GM21367 (cell line): Measurements from ENCODE around the gene ARID3B.
"Not testable (repeated sequence)": the region's sequence is repeated elsewhere in the genome, so short reads cannot be mapped to it uniquely, and the experiment has no call there.

Experiments
- ATAC-seq: cut with Tn5 transposase; IDR thresholded peaks from one replicate; pipeline ENCODE4 v1.9.1; 2021; ENCODE audit not compliant: unreplicated experiment

The ARID3B gene

GRCh38 chr15:74618841-74619596 lies 78.0 kb downstream of the ARID3B start:
- no peak for ATAC-seq

GRCh38 chr15:74619916-74620635 lies 79.1 kb downstream of the ARID3B start:
- ATAC-seq = no peak

- ATAC-seq = no peak
Measured at GRCh38 chr15:74620636-74621545, 79.9 kb downstream of the ARID3B start.

DNA sequence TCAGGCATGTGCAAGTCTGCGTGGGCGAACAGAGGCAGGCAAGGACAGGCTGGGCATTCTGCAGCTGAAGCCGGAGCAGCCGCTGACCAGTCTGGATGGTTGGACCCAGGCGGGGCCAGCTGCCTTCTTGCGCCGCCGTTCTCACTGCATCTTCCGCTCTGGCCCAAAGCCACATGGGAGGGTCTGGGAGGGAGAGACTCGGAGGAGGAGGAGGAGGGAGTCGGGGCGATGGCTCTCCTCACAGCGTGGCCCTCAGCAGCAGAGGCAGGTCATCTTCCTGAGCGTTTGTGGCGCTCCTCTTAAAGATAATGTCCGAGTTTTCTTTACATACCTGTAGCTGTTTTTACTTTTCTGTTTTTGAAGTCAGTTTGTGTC lies 80.5 kb downstream of the ARID3B start:
- ATAC-seq = no peak

- ATAC-seq = no peak
Measured at GRCh38 chr15:74621936-74622335, 80.9 kb downstream of the ARID3B start.

DNA sequence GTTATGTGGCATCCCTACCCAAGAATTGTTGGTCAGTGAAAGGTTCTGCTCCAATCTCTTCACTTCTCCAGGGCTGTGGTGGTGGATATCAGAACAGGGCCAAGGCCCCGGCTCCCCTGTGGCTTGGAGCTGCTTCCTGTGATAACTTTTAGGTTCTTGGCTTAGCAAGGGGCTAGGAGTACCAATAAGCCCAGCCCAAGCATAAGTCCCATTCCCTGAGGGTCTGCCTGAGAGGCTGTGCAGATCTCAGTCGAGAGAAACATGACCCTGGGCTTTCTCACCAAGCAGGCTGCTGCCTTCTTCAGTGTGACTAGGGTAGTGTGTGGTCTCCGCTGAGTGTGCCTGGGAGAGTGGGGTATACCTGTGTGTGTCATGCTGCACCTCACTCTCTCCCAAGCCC lies 81.7 kb downstream of the ARID3B start:
- no peak for ATAC-seq

GRCh38 chr15:74624020-74624602 lies 83.1 kb downstream of the ARID3B start:
- no peak for ATAC-seq

DNA sequence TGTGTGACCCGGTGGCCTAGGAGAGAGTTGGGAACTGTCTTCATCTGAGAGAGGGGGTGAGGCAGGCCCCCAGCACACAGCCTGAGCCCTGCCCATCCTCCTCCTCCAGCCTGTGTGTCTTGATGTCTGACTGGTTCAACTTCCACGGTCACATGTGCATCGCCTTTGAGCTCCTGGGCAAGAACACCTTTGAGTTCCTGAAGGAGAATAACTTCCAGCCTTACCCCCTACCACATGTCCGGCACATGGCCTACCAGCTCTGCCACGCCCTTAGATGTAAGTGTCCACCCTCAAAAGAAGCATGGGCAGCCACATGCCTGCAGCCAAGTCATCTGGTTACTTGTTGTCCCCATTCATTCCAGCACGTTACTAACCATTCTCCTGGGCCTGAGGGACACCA lies 84.7 kb downstream of the ARID3B start:
- no peak for ATAC-seq

DNA sequence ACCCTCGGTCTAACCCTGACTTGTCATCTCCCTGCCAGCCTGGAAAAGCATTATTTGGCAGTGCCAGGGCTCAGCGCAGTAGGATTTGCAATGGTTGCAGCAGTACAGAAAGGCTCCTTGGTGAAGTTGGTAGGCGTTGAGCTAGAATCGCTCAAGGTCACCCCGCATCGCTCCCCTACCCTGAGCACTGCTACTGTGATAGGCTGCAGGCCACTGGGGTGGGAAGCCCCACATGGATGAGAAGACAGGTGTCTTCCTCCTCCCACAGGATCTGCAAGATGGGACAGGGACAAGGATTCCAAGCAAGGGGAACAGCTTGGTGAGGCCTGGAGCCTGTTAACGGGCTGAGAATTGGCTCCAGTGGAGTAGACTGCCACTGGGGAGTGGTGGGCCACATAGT lies 85.3 kb downstream of the ARID3B start:
- no peak for ATAC-seq

- ATAC-seq = no peak
Measured at GRCh38 chr15:74626752-74627692, 86.0 kb downstream of the ARID3B start.

DNA sequence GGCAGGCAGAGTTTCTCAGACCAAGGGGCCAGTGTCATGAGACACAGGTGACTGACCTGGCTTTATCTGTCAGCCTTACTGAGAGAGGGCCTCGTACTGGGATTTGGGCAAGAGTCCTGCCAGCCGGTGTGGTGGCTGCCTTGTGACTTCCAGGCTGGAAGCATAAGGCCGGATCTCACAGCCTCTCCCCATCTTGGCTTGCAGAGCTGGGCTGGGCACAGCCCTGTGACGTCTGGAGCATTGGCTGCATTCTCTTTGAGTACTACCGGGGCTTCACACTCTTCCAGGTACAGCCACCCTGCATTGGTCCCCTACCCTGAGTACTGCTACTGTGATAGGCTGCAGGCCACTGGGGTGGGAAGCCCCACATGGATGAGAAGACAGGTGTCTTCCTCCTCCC lies 86.7 kb downstream of the ARID3B start:
- ATAC-seq = no peak

DNA sequence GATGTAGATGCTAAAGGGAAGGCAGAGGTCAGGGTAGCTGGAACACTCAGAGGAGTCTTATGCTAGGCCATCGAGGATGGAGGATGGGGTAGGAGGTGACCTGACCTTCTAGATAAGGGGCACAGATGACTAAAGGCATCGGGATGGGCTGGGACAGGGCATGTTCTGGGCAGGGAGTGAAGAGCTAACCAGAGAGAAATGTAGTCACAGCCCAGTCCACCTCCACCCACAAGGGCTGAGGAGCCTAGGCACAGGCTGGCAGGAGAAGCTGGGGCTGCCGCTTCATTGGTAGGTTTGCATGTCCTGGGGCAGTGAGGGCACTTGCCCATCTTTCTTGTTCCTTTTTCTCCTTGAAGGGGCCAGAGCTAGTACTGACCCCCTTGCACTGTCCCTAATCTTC lies 87.2 kb downstream of the ARID3B start:
- ATAC-seq = no peak

GRCh38 chr15:74628949-74629348 lies 87.9 kb downstream of the ARID3B start:
- ATAC-seq = no peak

DNA sequence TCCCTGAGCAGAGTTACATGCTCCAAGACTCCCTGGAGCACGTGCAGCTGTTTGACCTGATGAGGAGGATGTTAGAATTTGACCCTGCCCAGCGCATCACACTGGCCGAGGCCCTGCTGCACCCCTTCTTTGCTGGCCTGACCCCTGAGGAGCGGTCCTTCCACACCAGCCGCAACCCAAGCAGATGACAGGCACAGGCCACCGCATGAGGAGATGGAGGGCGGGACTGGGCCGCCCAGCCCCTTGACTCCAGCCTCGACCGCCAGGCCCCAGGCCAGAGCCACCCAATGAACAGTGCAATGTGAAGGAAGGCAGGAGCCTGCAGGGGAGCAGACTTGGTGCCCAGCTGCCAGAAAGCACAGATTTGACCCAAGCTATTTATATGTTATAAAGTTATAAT lies 88.7 kb downstream of the ARID3B start:
- ATAC-seq = not testable (repeated sequence)

DNA sequence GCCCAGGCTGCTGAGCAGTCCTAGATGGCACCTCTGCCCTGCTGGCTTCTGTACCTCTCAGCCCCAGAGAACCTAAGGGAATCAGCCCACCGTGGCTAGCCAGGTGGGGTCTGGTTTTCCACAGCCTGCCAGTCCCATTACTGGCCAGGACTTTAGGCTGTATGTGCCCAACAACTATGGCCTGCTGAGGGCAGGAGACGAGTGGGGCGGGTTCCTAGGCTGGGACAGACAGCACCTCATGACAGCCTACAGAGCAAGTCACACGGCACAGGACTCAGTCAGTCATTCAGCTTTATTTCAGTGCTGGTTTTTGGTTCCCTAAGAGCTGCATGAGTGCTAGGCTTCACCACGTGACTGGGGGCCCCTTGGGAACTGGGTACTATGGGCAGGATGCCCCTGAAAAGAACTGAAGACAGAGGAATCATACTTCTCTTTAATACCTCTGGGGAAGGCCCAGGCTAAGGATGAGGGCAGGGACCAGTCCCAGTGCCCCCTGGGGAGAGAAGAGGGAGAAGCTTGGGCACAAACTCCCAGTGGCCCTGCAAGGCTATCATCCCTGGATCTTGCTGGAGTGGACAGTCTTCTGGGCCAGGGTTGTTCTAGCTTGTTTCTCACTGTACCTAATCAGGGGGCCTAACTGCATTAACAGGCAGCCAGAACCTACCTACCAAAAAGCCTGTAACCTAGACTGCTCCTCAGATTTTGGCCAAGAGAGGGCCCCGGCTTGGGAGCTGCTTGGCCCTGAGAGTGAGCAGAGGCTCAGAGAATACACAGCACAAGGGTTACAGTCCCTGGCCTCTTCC lies 89.5 kb downstream of the ARID3B start:
- no peak for ATAC-seq

- ATAC-seq = no peak
Measured at GRCh38 chr15:74631087-74631385, 90.0 kb downstream of the ARID3B start.

DNA sequence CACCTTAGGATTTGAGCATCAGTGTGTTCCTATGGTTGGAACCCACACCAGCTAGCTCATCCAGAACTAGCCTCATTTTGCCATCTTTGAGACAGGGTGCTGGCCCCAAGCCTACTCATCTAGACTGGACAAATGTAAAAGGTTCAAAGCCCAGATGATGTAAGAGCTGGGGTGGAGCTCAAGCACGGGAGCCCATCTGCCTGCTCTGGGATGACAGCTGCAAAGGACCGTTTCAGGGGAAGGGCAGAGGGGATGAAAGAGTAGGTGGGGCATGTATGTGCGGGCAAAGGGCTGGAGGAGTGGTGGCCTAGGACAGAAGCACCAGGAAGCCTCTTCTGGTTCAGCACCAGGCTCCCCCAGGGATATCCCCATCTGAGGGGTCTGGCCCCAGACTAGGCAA lies 90.4 kb downstream of the ARID3B start:
- no peak for ATAC-seq

DNA sequence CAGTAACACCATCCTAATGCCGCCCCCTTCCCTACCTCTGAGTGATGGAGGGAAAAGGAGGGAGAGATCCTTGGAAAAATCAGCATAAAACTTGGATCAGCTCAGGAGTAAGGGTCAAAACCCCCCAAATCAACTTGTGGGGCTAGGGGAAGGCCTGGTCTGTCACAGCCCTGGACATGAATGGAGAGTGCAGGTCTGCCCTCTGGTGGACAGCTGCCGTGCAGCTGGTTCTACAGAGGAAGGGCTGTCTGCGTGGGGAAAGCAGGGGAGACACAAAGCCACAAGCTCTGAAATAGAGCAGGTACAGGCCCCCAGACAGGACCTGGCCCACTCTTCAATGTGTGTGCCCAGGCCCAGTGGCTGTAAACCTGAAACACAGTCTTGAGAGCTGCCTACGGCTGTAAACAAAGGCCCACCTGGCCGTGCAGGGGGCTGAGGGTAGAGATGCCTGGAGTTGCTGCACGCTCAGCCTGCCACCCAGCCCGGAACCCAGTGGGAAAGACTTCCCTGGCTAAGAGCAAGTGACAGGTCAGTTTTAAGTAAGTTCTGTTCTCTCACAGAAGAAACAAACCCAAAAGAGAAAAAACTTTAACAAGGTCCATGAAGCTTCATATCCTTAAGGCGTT lies 91.0 kb downstream of the ARID3B start:
- ATAC-seq = no peak

DNA sequence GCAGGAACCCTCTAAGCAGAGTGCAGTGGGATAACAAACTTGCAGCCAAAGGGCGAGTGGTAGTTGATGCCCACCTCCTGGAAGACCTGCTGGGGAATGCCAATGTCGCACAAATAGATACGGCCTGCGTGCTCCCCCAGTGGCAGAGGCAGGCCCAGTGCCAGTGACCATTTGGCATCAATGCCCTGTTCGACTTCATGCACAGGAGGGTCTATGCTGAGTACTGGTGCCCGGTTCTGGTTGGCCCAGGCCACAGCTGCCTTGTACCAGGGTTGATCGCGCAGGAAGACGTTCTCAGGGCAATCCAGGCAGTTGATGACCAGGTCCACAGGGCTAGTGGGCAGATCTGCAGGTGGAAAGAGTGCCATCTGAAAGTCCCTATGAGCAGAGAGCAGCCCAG lies 91.6 kb downstream of the ARID3B start:
- ATAC-seq = no peak
